ENCODE results near the gene INTS3.

INTS3 gene, protein sequence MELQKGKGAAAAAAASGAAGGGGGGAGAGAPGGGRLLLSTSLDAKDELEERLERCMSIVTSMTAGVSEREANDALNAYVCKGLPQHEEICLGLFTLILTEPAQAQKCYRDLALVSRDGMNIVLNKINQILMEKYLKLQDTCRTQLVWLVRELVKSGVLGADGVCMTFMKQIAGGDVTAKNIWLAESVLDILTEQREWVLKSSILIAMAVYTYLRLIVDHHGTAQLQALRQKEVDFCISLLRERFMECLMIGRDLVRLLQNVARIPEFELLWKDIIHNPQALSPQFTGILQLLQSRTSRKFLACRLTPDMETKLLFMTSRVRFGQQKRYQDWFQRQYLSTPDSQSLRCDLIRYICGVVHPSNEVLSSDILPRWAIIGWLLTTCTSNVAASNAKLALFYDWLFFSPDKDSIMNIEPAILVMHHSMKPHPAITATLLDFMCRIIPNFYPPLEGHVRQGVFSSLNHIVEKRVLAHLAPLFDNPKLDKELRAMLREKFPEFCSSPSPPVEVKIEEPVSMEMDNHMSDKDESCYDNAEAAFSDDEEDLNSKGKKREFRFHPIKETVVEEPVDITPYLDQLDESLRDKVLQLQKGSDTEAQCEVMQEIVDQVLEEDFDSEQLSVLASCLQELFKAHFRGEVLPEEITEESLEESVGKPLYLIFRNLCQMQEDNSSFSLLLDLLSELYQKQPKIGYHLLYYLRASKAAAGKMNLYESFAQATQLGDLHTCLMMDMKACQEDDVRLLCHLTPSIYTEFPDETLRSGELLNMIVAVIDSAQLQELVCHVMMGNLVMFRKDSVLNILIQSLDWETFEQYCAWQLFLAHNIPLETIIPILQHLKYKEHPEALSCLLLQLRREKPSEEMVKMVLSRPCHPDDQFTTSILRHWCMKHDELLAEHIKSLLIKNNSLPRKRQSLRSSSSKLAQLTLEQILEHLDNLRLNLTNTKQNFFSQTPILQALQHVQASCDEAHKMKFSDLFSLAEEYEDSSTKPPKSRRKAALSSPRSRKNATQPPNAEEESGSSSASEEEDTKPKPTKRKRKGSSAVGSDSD

GRCh38 chr1:153727463-153728304, at the start of gene INTS3:
Gene INTS3 (plus strand): TSS chr1:153728050. CDS start chr1:153728635, 585 bp downstream.
- DNase-seq (ENCODE audit: low read depth): peak; percentile 97

DNA sequence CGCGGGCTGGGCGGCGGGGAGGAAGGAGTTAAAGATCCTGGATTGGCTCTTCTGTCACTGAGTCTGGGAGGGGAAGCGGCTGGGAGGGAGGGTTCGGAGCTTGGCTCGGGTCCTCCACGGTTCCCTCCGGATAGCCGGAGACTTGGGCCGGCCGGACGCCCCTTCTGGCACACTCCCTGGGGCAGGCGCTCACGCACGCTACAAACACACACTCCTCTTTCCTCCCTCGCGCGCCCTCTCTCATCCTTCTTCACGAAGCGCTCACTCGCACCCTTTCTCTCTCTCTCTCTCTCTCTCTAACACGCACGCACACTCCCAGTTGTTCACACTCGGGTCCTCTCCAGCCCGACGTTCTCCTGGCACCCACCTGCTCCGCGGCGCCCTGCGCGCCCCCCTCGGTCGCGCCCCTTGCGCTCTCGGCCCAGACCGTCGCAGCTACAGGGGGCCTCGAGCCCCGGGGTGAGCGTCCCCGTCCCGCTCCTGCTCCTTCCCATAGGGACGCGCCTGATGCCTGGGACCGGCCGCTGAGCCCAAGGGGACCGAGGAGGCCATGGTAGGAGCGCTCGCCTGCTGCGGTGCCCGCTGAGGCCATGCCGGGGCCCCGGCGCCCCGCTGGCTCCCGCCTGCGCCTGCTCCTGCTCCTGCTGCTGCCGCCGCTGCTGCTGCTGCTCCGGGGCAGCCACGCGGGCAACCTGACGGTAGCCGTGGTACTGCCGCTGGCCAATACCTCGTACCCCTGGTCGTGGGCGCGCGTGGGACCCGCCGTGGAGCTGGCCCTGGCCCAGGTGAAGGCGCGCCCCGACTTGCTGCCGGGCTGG, 49.1 kb upstream of the INTS3 start, which contains the start of gene NPR1:
TSS of gene NPR1 (plus strand) at position 170 of the 818 bp plus-strand sequence. CDS start at position 591, 421 bp downstream.
- no peak for DNase-seq (ENCODE audit: low read depth)

GRCh38 chr1:153679337-153680119, 48.3 kb upstream of the INTS3 start:
- DNase-seq (ENCODE audit: low read depth): no peak

DNA sequence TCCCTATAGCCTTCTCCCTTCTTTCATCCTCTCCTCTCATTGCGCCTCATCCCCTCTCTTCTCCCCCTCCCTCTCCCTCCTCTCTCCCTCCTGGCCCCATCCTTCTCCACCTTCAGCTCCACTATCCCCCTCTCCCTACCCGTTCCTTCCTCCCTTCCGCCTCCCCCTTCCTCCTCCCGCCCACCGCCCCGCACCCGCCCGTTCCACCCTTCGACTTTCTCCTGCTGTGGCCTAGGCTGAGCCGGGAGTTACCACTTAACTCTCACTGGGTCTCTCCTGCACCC, 47.8 kb upstream of the INTS3 start:
- DNase-seq (ENCODE audit: low read depth): no peak

GRCh38 chr1:153682730-153683129, 45.1 kb upstream of the INTS3 start:
- no peak for DNase-seq (ENCODE audit: low read depth)

DNA sequence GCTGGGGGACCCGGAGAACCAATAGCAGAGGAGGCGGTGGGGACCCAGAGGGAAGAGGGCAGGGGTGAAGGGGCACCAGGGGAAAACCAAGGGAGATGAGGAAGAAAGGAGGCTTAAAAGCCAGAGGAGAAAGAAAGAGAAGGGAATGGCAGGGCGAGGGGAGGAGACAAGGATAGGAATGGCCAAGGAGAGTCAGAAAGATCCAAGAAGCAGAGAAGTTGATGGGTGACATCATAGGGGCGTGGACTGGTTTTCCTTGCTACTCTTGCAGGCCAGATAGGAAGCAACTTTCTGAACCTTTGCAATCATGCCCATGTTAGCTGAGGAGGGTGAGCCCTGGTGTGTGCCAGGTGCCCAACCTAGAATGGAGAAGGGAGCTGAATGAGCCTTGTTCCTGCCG, 44.0 kb upstream of the INTS3 start:
- DNase-seq (ENCODE audit: low read depth): no peak

DNA sequence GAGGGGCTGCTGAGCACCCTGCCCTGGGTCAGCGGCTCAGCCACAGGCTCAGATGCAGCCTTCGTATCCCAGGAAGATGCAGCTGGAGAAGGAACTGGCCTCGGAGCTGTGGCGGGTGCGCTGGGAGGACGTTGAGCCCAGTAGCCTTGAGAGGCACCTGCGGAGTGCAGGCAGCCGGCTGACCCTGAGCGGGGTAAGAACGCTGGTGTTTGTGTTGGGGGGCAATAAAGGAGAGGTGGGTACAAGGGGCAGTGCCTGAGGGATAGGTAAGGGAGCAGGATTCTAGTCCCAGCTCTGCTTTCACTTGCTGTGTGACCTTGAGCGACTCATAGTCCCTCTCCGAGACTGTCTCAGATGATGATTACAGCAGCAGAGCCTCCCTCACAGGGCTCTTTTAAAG, 43.0 kb upstream of the INTS3 start:
- no peak for DNase-seq (ENCODE audit: low read depth)

DNA sequence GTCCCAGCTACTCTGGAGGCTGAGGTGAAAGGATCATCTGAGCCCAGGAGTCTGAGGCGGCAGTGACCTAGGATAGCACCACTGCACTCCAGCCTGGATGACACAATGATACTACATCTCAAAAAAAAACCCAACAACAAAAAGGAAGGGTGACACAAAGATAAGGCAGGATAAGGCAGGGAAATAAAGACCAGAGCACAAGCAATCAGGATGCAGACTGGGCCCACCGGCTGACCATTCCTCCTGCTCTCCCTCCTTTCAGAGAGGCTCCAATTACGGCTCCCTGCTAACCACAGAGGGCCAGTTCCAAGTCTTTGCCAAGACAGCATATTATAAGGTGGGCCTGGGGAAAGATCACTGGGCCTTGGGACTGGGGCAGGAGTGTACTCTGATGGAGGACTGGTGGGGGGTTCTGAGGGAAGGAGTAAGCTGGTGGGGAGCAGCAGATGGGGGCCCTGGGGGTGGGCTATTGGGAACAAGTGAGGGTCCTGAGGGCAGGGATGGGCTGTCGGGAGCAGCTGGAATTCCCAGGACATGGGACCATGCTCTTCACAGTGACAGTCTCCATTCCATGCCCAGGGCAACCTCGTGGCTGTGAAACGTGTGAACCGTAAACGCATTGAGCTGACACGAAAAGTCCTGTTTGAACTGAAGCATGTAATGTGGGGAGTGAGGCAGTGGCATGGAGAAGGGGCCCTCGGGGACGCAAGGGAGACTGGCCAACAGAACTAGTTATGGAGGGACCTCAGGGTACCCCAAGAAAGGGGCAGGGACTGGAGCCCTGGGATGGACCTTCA, 42.1 kb upstream of the INTS3 start:
- no peak for DNase-seq (ENCODE audit: low read depth)

GRCh38 chr1:153687346-153688125, 40.3 kb upstream of the INTS3 start:
- DNase-seq (ENCODE audit: low read depth): no peak

- DNase-seq (ENCODE audit: low read depth): no peak
Observed at GRCh38 chr1:153688276-153688675, 39.6 kb upstream of the INTS3 start.

- no peak for DNase-seq (ENCODE audit: low read depth)
Observed at GRCh38 chr1:153688736-153689328, 39.0 kb upstream of the INTS3 start.

DNA sequence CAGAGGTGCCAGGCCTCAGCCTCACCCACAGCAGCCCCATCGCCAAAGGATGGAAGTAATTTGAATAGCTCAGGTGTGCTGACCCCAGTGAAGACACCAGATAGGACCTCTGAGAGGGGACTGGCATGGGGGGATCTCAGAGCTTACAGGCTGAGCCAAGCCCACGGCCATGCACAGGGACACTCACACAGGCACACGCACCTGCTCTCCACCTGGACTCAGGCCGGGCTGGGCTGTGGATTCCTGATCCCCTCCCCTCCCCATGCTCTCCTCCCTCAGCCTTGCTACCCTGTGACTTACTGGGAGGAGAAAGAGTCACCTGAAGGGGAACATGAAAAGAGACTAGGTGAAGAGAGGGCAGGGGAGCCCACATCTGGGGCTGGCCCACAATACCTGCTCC, 34.4 kb upstream of the INTS3 start:
- DNase-seq (ENCODE audit: low read depth): no peak

DNA sequence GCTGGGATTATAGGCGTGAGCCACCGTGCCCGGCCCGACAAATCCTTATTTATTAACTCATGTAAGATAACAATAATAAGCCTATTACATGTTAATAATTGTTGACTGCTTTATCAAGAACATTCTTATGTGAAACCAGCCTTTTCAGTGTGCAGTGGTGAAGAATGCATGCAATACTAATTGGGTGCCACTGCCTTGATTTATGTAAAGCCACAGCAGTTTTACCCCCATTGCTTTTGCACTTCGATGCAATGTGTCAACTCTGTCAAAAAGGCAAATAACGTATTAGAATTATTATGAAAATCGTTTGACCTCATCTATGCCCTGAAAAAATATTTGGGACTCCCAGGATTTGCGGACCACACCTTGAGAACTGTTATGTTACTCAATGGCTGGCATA, 31.1 kb upstream of the INTS3 start:
- no peak for DNase-seq (ENCODE audit: low read depth)

DNA sequence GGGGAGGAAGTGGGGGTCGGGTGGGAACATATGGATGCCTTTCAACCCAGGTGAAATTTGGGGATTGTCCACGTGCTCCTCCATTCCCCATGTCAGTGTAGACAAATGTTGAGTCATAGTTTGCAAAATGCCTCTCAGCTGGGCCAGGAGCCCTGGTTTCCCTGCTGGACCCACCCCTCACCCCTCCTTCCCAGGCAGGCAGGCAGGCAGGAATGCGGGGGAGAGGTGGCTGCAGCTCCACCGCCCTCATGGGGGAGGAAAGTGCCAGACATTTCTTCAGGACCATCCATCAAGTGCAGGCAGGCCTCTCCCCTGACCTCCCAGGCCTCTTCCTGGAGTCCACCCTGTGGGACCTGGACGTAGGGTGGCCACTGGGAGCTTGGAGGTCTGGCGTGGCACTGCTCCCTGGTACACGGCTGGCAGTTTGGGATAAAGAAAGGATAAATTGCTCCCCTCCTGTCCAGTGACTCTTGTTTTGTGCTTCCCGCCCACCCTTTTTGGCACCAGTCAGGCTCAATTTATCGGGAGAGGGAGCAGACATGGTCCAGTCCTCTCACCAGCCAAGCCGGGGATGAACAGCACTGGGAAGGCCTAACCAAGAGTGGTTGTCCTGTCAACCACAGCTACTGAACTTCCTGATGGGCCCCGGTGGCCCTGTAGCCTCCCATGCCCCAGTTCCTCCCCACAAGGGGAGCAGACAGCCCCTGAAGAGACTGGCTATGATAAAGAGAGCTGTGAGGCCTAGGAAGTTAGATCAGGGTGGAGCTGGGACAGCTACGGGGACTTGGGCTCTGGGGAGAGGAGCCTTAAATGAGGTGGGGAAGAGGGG, 30.4 kb upstream of the INTS3 start:
- DNase-seq (ENCODE audit: low read depth): no peak

GRCh38 chr1:153698020-153698922, 29.6 kb upstream of the INTS3 start:
- no peak for DNase-seq (ENCODE audit: low read depth)
